Spleen (tissue), 7 donors: Measurements from ENCODE around the gene WDR59.

ENCODE experiments used
- POLR2A ChIP-seq, 3 donors: fragments of 450-650 bp; IDR thresholded peaks; one replicate each; pipeline ENCODE4 v1.5.1; 2017; ENCODE audit warnings: antibody characterized with exemption in 3 of 3, mild to moderate bottlenecking in 1 of 3
- POLR2AphosphoS5 ChIP-seq, 3 donors: sonication (generic); formaldehyde crosslinking; IDR thresholded peaks; one replicate each; pipeline ENCODE4 v1.5.1; 2017; ENCODE audit warnings: antibody characterized with exemption in 3 of 3
- TF ChIP-seq, protein P1 (sequence below), 11 experiments: fragments of 200-600 bp in 7 of 11; fragments of 450-650 bp in 4 of 11; sonication (generic) in 4 of 11; IDR thresholded peaks in 8 of 11; conservative IDR thresholded peaks in 3 of 11; 1 replicate in 7 of 11; 2 replicates in 4 of 11; pipeline versions ENCODE4 v1.4.0 to v1.8.0; 2016 to 2021; ENCODE audit warnings: antibody characterized with exemption in 11 of 11, inconsistent platforms in 4 of 11, mild to moderate bottlenecking in 1 of 11
- donor health status: DM: no; HTN: no; CAD: no; lungs with moderate emphysema.
- donor health status: DM: no; HTN: no; CAD: no.
- donor health status: DM: no; HTN: no; CAD: no.

DNA sequence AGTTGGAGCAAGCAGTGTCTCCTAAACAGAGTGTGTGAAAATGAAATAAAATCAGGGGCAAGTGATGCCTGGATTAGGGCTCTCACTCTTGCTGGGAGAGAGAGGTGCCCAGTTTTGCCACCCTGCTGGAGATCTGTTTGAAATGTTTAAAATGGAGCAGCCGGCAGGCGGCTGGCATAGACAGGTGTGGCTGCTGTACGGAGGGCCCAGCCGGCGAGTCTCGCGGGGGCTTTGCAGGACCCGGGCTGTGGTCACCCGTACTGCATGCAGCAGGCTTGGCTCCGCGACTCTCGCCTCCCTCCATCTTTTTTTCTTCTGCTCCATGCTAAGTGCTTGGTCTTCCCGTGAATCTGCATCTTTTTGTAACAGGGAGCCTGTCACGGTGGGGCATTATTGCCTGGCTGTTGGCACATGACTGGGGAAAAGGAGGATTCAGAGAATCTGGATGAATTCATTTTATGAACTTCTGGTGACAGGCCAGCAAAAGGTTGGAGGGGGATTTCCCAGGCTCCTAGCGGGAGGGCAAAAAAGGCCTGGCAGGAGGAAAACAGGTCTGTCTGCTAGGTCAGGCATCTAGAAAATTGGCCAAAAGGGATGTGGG is 15.7 kb upstream of the WDR59 start:
- TF ChIP-seq, protein P1, sequence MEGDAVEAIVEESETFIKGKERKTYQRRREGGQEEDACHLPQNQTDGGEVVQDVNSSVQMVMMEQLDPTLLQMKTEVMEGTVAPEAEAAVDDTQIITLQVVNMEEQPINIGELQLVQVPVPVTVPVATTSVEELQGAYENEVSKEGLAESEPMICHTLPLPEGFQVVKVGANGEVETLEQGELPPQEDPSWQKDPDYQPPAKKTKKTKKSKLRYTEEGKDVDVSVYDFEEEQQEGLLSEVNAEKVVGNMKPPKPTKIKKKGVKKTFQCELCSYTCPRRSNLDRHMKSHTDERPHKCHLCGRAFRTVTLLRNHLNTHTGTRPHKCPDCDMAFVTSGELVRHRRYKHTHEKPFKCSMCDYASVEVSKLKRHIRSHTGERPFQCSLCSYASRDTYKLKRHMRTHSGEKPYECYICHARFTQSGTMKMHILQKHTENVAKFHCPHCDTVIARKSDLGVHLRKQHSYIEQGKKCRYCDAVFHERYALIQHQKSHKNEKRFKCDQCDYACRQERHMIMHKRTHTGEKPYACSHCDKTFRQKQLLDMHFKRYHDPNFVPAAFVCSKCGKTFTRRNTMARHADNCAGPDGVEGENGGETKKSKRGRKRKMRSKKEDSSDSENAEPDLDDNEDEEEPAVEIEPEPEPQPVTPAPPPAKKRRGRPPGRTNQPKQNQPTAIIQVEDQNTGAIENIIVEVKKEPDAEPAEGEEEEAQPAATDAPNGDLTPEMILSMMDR (IDR thresholded peaks at IDR 0.05 in 8 of 11, conservative IDR thresholded peaks at IDR 0.05 in 3 of 11), result no peak
- TF ChIP-seq POLR2A (IDR thresholded peaks at IDR 0.05), result no peak
- no peak for TF ChIP-seq POLR2AphosphoS5 (IDR thresholded peaks at IDR 0.05)
